GM23248 (cell line): ENCODE data around the gene LCN9. TPM values are rescaled to one million over a fixed set of nuclear protein-coding genes. Genes with fewer than 3 reads are reported as not detected.

Experiments used
- DNase-seq: peaks from one replicate; pipeline ENCODE4 v3.0.0-alpha.2; 2015
- H2AFZ ChIP-seq: fragments of 200-600 bp; sonication (generic); 2 replicates; pipeline ENCODE4 v1.6.1; 2016; ENCODE audit warnings: antibody characterized with exemption
- H3F3A ChIP-seq: fragments of 200-600 bp; sonication (generic); 2 replicates; pipeline ENCODE4 v1.6.1; 2016; ENCODE audit warnings: mild to moderate bottlenecking, antibody characterized with exemption, mixed run types; ENCODE audit not compliant: insufficient read depth
- H3K27ac ChIP-seq: fragments of 200-600 bp; sonication (generic); 2 replicates; pipeline ENCODE4 v1.5.1; 2016; ENCODE audit warnings: mild to moderate bottlenecking
- H3K27me3 ChIP-seq: fragments of 200-600 bp; sonication (generic); replicated peaks from 2 replicates; pipeline ENCODE4 v1.6.1; 2016; ENCODE audit warnings: mild to moderate bottlenecking; ENCODE audit not compliant: insufficient read depth
- H3K36me3 ChIP-seq: fragments of 200-600 bp; sonication (generic); 2 replicates; pipeline ENCODE4 v1.6.1; 2016; ENCODE audit warnings: low read depth, mild to moderate bottlenecking
- H3K4me1 ChIP-seq: fragments of 200-600 bp; sonication (generic); 2 replicates; pipeline ENCODE4 v1.6.1; 2016; ENCODE audit warnings: mild to moderate bottlenecking; ENCODE audit not compliant: insufficient read depth
- H3K4me2 ChIP-seq: fragments of 200-600 bp; sonication (generic); one replicate; pipeline ENCODE4 v1.6.1; 2016; ENCODE audit warnings: mild to moderate bottlenecking; ENCODE audit not compliant: unreplicated experiment
- H3K4me3 ChIP-seq: fragments of 200-600 bp; sonication (generic); 2 replicates; pipeline ENCODE4 v1.5.1; 2016; ENCODE audit warnings: mild to moderate bottlenecking
- H3K79me2 ChIP-seq: fragments of 200-600 bp; sonication (generic); 2 replicates; pipeline ENCODE4 v1.6.1; 2016; ENCODE audit warnings: mild to moderate bottlenecking; ENCODE audit not compliant: insufficient read depth
- H3K9ac ChIP-seq: fragments of 200-600 bp; sonication (generic); 2 replicates; pipeline ENCODE4 v1.6.1; 2016; ENCODE audit warnings: mild to moderate bottlenecking
- H3K9me2 ChIP-seq: fragments of 200-600 bp; sonication (generic); 2 replicates; pipeline ENCODE4 v1.6.1; 2016; ENCODE audit warnings: mixed run types, mild to moderate bottlenecking, moderate library complexity; ENCODE audit not compliant: insufficient read depth
- H3K9me3 ChIP-seq: fragments of 200-600 bp; sonication (generic); one replicate; pipeline ENCODE4 v1.6.1; 2017; ENCODE audit warnings: low read depth
- H4K20me1 ChIP-seq: fragments of 200-600 bp; sonication (generic); 2 replicates; pipeline ENCODE4 v1.6.0; 2016; ENCODE audit not compliant: insufficient read depth
- EZH2 ChIP-seq: fragments of 200-600 bp; sonication (generic); IDR thresholded peaks from 2 replicates; pipeline ENCODE4 v1.6.1; 2018; ENCODE audit warnings: antibody characterized with exemption, mild to moderate bottlenecking; ENCODE audit not compliant: insufficient read depth, poor library complexity, severe bottlenecking
- EZH2phosphoT487 ChIP-seq: fragments of 200-600 bp; sonication (generic); IDR thresholded peaks from 2 replicates; pipeline ENCODE4 v1.6.1; 2018; ENCODE audit warnings: antibody characterized with exemption, moderate library complexity, mild to moderate bottlenecking, low read depth; ENCODE audit not compliant: insufficient read depth
- WGBS, 2 experiments: methylation state at CpG; one replicate each; pipeline ENCODE4 v1.1.6; 2015 to 2017; ENCODE audit warnings: low lambda C conversion rate in 2 of 2, low coverage in 1 of 2; ENCODE audit errors: missing lambda C conversion rate in 2 of 2; 5-methylcytosine and 5-hydroxymethylcytosine counted together
- in situ Hi-C: fragments of 300-500 bp; cut with MboI; formaldehyde crosslinking; loops from 2 replicates; pipeline ENCODE4 v1.15.0; 2020
- polyA plus RNA-seq: library from polyadenylated mRNA; unstranded; fragments of >200 nt; fragmentation: Nextera tagmentation; extraction: Ambion mirVana; gene quantifications from 2 replicates; pipeline ENCODE4 v1.2.1, GENCODE V29; 2016
- total RNA-seq: library from RNA; depleted of rRNA; stranded (reverse); fragments of >200 nt; shearing (Covaris generic); gene quantifications from 2 replicates; pipeline ENCODE4 v1.2.3, GENCODE V29; 2014

Gene LCN9
- total and polyA plus RNA-seq, 2 experiments from 2014 or later = not detected

DNA sequence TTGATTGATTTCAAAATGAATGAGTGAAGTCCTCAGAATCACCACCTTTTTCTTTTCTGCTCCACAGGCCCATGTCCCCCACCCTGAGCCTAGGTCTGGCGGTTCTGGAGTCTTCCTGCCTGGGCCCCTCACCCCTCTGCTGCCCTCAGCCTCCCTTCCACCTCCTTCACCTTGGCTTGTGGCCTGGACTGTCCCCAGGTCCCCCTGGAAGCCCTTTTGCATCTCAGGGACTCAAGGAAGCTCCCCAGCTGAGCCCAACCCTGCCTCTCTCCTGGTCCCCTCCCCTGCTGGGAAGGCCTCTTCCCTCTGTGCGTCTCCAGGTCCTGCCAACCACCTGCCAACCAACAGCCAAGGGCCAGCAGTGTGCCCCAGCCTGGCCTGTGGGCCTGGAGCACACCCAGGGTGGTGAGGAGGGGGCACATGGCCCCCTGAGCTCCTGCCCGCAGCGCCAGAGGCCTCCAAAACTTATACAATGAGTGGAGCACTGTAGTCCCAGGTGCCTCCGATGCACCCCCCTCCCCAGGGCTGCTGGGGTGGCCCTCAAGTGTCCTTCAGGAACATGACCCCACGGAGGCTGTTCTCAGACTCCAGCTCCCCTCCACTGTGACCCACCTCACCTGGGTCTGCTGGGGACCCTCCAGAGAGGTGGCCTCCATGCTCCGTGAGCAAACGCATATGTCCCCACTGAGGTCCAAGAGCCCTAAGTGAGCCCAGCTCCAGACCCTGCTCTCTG, 44.1 kb upstream of the LCN9 start:
- in situ Hi-C loops = no loop called here
- Histone ChIP-seq H3K9ac (no peak overlapping the region), H3F3A (no peaks in the 10 kb centered on the region), H3K79me2 (no peaks in the 10 kb centered on the region), H3K9me2 (no peaks in the 10 kb centered on the region), H3K36me3 (no peaks in the 10 kb centered on the region), H3K9me3 (no peaks in the 10 kb centered on the region), H3K4me3 (no peak overlapping the region), H3K27ac (no peak overlapping the region), H3K27me3 (peaks cover 10% of the 10 kb centered on the region), H3K4me1 (no peaks in the 10 kb centered on the region), H2AFZ (no peak overlapping the region), H4K20me1 (no peaks in the 10 kb centered on the region), H3K4me2 (no peak overlapping the region)
- DNase-seq = no peak
- 53 to 55% methylated on average over 7 to 8 of the region's 8 CpGs for WGBS, 2 experiments
- TF ChIP-seq EZH2 (no peak), EZH2phosphoT487 (no peak)

DNA sequence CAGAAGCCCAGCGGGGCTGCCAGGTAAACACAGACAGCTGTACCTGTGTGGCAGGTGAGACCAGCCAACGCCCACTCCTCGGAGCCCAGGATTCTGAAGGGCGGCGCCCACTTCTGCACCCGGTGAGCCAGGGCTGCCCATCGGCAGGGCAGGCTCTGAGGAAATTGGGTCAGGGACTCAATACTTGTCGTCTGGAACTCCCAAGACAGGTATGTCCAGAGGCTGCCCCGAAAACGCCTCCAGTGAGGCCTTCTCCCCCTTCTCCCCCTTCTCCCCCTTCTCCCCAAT, 43.6 kb upstream of the LCN9 start:
- DNase-seq = no peak
- in situ Hi-C loops = no loop called here
- no peaks in the 10 kb centered on the region for H3K4me1 ChIP-seq
- no peak overlapping the region for H3K9ac ChIP-seq
- no peak overlapping the region for H3K4me2 ChIP-seq
- no peak overlapping the region for H2AFZ ChIP-seq
- H3K9me2 ChIP-seq = no peaks in the 10 kb centered on the region
- no peak overlapping the region for H3K27ac ChIP-seq
- TF ChIP-seq EZH2 (no peak), EZH2phosphoT487 (no peak)
- no peaks in the 10 kb centered on the region for H3K79me2 ChIP-seq
- H3F3A ChIP-seq = no peaks in the 10 kb centered on the region
- no peaks in the 10 kb centered on the region for H4K20me1 ChIP-seq
- no peaks in the 10 kb centered on the region for H3K36me3 ChIP-seq
- H3K27me3 ChIP-seq = peaks cover 10% of the 10 kb centered on the region
- H3K4me3 ChIP-seq = no peak overlapping the region
- H3K9me3 ChIP-seq = no peaks in the 10 kb centered on the region
- 38 to 60% methylated on average over 6 to 10 of the region's 10 CpGs for WGBS, 2 experiments

GRCh38 chr9:135620558-135620957, 42.6 kb upstream of the LCN9 start:
- H3K79me2 ChIP-seq = no peaks in the 10 kb centered on the region
- H3K4me2 ChIP-seq = no peak overlapping the region
- no peak overlapping the region for H3K27ac ChIP-seq
- no peak for TF ChIP-seq EZH2phosphoT487
- H3F3A ChIP-seq = no peaks in the 10 kb centered on the region
- H2AFZ ChIP-seq = no peak overlapping the region
- no peaks in the 10 kb centered on the region for H3K9me2 ChIP-seq
- H3K9me3 ChIP-seq = no peaks in the 10 kb centered on the region
- H3K4me3 ChIP-seq = no peak overlapping the region
- no peak overlapping the region for H3K9ac ChIP-seq
- in situ Hi-C loops = no loop called here
- no peak for DNase-seq
- no peaks in the 10 kb centered on the region for H3K36me3 ChIP-seq
- H3K4me1 ChIP-seq = no peaks in the 10 kb centered on the region
- WGBS, 2 experiments = 37 to 38% methylated on average over 7 of the region's 7 CpGs
- peaks cover 10% of the 10 kb centered on the region for H3K27me3 ChIP-seq
- H4K20me1 ChIP-seq = no peaks in the 10 kb centered on the region

DNA sequence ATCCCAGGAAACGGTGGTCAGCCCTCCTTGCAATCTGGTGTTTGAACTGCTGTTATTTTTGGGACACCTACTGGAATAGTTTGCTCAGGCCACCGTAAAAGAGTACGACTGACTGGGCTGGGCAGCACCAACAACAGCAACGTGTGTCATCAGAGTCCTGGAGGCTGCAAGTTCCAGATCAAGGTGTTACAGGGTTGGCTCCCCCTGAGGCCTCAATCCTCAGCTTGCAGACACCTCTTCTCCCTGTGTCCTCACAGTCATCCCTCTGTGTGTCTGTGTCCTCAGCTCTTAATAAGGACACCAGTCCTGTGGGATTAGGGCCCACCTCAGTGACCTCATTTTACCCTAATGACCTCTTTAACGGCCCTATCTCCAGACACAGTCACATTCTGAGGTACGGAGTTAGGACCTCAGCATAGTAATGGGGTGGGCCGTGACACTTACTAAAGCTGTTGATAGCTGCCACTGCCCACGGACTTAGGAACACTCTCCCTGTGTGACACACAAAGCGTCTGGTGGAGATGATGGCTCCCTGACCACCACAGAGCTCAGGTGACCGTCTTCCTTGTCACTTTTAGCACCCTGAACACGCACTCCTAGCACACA, 40.6 kb upstream of the LCN9 start:
- Histone ChIP-seq H3K4me3 (no peak overlapping the region), H3K27ac (no peak overlapping the region), H3F3A (no peaks in the 10 kb centered on the region), H3K9ac (no peak overlapping the region), H3K36me3 (no peaks in the 10 kb centered on the region), H3K9me3 (no peaks in the 10 kb centered on the region), H3K9me2 (no peaks in the 10 kb centered on the region), H3K4me2 (no peak overlapping the region), H2AFZ (no peak overlapping the region), H3K79me2 (no peaks in the 10 kb centered on the region), H4K20me1 (no peaks in the 10 kb centered on the region), H3K4me1 (no peaks in the 10 kb centered on the region), H3K27me3 (peaks cover 10% of the 10 kb centered on the region)
- no peak for DNase-seq
- WGBS, 2 experiments = 31 to 32% methylated on average over 11 of the region's 11 CpGs
- in situ Hi-C loops = no loop called here
- TF ChIP-seq EZH2phosphoT487 (no peak), EZH2 (no peak)
